ENCODE results near the gene DDX24. TPM values are rescaled to one million over a fixed set of nuclear protein-coding genes. Genes with fewer than 3 reads are reported as not detected.

DDX24 gene
- total RNA-seq, 2 donors from 2014 or later: 478 to 531 TPM

DNA sequence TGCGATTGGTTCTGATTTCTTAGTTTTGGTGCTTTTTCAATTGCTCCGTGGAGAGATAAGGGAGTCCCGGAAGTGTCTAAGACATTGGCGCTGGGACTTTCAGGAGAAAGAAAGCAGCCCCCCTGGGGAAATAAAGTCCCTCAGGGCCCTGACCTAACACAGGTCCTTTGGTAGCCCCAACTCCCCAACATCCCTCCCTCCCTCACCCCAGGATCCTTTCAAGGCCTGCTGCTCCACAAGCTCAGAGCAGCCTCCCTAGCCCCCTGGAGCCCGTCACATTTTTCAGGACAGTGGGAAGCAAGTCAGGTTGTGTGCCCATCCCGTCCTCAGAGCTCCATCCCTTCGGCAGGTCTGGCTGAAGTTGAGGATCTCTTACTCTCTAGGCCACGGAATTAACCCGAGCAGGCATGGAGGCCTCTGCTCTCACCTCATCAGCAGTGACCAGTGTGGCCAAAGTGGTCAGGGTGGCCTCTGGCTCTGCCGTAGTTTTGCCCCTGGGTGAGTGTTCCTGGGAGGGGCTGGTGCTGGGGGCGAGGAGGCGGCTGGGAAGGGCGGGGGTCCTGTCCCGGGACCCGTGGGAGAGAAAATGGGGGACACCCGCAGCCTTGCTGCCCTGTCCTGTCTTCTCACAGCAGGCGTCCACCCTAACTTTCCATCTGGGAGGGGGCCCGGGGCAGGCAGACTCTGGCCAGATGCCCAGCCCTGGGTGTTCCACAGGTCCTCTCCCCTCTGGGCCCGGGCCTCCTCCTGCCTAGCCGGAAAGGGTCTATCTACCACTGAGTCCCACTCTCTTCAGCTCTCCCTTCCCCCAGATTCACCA is 30.5 kb upstream of the DDX24 start:
- H3K27ac Mint-ChIP-seq: no peak overlapping the region
- no peak for ATAC-seq
- no peak overlapping the region for H3K4me3 Mint-ChIP-seq
- DNase-seq: no peak
- peaks cover 38% of the 10 kb centered on the region for H3K27me3 Mint-ChIP-seq
- no peaks in the 10 kb centered on the region for H3K36me3 Mint-ChIP-seq (ENCODE audit: low read depth)
- H3K4me1 Mint-ChIP-seq: peaks cover 7% of the 10 kb centered on the region
- H3K9me3 ChIP-seq (ENCODE audit: control insufficient read depth, low read length, poor library complexity, severe bottlenecking): no peaks in the 10 kb centered on the region

DNA sequence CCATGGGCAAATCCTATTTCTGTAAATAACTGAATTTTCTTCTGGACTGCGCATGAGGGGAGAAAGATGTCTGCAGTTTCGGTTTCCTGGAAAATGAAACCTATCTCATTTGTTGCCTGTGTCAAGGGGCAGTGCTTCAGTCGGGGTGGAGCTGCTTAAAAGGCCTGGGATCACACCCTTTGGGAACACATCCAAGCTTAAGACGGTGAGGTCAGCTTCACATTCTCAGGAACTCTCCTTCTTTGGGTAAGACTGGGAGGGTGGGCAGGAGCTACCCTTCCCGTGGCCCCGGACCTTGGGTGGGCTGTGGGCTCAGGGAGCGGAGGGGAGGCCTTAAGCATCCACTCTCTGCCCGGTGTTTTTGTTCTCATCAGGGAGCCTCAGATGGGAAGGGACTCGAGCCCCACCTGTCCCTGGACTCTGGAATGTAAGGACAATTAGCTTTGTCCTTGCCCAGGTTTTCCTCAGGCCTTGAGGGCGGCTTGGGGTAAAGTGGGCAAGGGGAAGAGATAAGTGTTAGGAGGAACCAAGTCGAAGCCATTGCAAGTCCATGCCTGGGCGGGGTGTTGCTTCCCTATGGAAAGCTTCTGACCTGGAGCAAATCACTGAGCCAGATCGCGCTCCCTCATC is 29.7 kb upstream of the DDX24 start, which contains the start of gene IFI27:
TSS of gene IFI27 (plus strand) at position 185 of the 630 bp plus-strand sequence.
- peaks cover 7% of the 10 kb centered on the region for H3K4me1 Mint-ChIP-seq
- no peaks in the 10 kb centered on the region for H3K36me3 Mint-ChIP-seq (ENCODE audit: low read depth)
- H3K27ac Mint-ChIP-seq: no peak within 1 kb of the TSS
- no peaks in the 10 kb centered on the region for H3K9me3 ChIP-seq (ENCODE audit: control insufficient read depth, low read length, poor library complexity, severe bottlenecking)
- H3K27me3 Mint-ChIP-seq: peaks cover 30% of the 10 kb centered on the region
- H3K4me3 Mint-ChIP-seq: no peak within 1 kb of the TSS
- ATAC-seq (no peak), DNase-seq (no peak)

DNA sequence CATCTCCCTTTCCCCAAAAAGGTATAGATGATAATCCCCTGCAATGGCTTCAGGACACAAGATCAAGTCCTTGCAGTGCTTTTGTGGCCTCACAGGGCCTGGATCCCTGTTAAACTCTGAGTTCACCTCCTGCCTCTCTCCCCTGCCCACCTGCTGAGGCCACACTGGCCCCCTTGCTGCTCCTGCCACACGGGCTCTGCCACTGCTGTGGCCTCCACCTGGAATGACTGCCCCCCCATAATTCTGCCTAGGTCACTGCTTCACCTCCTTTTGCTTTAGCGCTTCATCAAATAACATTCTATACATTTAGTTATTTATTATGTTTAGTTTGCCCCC is 28.9 kb upstream of the DDX24 start:
- no peaks in the 10 kb centered on the region for H3K9me3 ChIP-seq (ENCODE audit: control insufficient read depth, low read length, poor library complexity, severe bottlenecking)
- Mint-ChIP-seq H3K36me3 (ENCODE audit: low read depth) (no peaks in the 10 kb centered on the region), H3K27ac (no peak overlapping the region), H3K4me1 (peaks cover 5% of the 10 kb centered on the region), H3K27me3 (peaks cover 22% of the 10 kb centered on the region), H3K4me3 (no peak overlapping the region)
- ATAC-seq (no peak), DNase-seq (no peak)

DNA sequence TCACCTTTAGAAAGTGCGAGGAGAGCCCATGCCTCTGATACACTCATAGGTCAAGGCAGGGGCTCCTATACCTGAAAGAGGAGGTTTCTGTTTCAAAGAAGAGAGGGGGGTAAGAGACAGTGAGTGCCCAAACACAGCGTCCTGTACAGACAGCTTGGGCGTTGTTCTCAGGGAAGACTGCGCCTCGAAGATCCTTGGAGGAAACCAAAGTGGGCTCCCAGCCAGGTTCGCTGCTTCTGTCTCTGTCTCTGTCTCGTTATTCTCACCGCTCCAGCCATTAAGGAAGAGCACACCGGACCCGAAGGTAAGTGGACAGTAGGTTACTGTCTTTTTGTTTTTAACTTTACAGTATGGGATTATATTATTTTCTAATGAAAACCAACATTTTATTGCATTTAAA is 23.7 kb upstream of the DDX24 start:
- ATAC-seq (no peak), DNase-seq (no peak)
- no peaks in the 10 kb centered on the region for H3K36me3 Mint-ChIP-seq (ENCODE audit: low read depth)
- H3K9me3 ChIP-seq (ENCODE audit: control insufficient read depth, low read length, poor library complexity, severe bottlenecking): no peaks in the 10 kb centered on the region
- H3K4me1 Mint-ChIP-seq: peaks cover 2% of the 10 kb centered on the region
- H3K4me3 Mint-ChIP-seq: no peak overlapping the region
- no peaks in the 10 kb centered on the region for H3K27me3 Mint-ChIP-seq
- H3K27ac Mint-ChIP-seq: no peak overlapping the region

DNA sequence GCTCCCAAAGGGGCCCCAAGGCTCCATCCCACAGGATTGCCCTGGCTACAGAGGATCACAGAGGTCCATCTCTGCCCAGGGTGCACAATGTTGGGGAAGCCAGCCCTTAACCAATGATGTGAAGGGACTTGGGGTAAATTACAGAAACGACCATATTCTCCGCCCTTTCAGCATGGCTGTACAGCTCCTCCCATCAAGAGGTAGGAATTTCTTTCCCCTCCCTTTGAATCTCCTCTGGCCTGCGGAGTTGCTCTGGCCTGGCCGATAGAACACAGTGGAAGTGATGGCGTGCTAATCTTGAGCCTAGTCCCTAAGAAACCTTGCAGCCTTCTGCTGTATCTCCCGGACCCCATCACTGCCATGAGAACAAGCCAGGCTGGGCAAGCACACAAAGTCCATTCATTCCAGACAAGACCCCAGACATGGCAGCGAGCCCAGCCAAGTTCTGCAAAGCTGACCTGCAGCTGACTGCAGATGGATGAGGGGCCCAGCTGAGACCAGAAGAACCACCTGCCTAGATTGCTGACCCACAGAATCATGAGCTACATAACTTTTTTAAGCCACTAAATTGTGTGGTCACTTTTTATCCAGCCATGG is 22.6 kb upstream of the DDX24 start:
- Mint-ChIP-seq H3K4me3 (no peak overlapping the region), H3K36me3 (ENCODE audit: low read depth) (no peaks in the 10 kb centered on the region), H3K4me1 (peaks cover 2% of the 10 kb centered on the region), H3K27ac (no peak overlapping the region), H3K27me3 (no peaks in the 10 kb centered on the region)
- DNase-seq (no peak), ATAC-seq (no peak)
- H3K9me3 ChIP-seq (ENCODE audit: control insufficient read depth, low read length, poor library complexity, severe bottlenecking): no peaks in the 10 kb centered on the region

DNA sequence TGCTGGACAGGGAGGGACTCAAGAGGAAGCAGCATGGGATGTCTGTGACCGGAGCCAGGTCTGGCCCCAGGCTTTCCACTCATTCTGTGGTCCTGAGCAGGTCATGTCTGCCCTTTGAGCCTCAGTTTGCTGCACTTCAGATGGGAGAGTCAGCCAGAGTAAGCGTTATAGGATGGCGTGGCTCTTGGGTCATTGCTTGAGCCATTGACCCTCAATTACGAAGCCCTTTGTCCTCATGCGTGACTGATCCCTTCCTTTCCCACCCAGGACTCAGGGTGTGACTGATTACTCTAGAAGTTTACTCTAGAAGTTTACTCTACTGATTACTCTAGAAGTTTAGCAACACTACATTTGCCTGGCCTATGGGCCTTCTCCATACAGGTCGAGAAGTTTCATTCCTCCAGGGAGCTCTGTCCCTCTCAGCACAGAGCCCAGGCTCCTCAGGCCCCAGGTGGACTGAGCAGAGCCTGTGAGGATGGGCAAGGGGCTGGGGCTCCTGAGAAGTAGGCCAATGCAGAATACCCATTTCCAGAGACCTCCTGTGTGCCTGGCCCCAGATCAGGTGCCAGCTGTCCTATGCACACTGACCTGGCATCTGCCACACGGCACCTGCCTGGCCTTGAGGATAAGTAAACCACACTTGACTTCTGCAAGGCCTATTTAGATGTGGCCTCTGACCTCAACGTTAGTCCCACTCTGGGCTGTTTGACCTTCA is 21.9 kb upstream of the DDX24 start:
- no peak overlapping the region for H3K4me3 Mint-ChIP-seq
- no peaks in the 10 kb centered on the region for H3K4me1 Mint-ChIP-seq
- H3K27ac Mint-ChIP-seq: no peak overlapping the region

DNA sequence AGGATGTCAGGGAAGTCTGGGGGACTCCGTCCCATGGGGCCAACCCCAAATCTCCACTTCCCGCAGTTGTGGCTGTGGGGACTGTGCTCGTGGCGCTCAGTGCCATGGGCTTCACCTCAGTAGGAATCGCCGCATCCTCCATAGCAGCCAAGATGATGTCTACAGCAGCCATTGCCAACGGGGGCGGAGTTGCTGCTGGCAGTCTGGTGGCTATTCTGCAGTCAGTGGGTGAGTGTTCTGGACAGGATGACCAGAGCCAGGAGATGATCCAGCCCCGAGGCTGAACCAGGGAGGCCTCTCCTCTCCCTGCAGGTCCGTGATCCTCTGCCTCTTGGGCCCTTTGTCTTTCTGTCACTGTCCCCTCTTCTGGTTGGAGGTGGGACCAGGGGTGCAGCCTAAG is 20.7 kb upstream of the DDX24 start:
- Mint-ChIP-seq H3K27ac (no peak overlapping the region), H3K4me1 (no peaks in the 10 kb centered on the region), H3K4me3 (no peak overlapping the region), H3K36me3 (ENCODE audit: low read depth) (no peaks in the 10 kb centered on the region), H3K27me3 (no peaks in the 10 kb centered on the region)
- H3K9me3 ChIP-seq (ENCODE audit: control insufficient read depth, low read length, poor library complexity, severe bottlenecking): no peaks in the 10 kb centered on the region
- no peak for DNase-seq
- no peak for ATAC-seq

More for the DNA sequence above, 21.9 kb upstream of the DDX24 start:
- no peak for ATAC-seq
- Mint-ChIP-seq H3K36me3 (ENCODE audit: low read depth) (no peaks in the 10 kb centered on the region), H3K27me3 (no peaks in the 10 kb centered on the region)
- H3K9me3 ChIP-seq (ENCODE audit: control insufficient read depth, low read length, poor library complexity, severe bottlenecking): no peaks in the 10 kb centered on the region
- no peak for DNase-seq

DNA sequence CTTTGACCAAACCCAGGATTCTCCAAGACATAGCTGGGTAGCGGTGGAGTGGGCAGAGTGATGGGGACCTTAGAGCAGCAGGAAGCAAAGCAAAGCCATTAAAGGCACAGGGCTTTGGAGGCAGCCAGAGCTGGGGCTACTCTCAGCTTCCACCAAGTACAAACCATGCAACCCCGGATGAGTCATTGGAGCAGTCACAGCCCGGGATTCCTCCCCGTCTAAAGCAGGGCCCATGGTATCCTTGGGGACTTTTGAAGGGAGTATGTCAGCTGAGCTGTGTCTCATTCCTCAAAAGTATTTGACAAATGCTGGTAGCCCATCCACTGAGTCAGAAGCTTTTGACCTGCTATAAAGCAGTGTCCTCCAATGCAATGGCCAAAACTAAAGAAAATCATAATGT is 19.8 kb upstream of the DDX24 start:
- H3K27me3 Mint-ChIP-seq: no peaks in the 10 kb centered on the region
- H3K9me3 ChIP-seq (ENCODE audit: control insufficient read depth, low read length, poor library complexity, severe bottlenecking): no peaks in the 10 kb centered on the region
- no peak for ATAC-seq
- no peak overlapping the region for H3K4me3 Mint-ChIP-seq
- no peak overlapping the region for H3K27ac Mint-ChIP-seq
- no peaks in the 10 kb centered on the region for H3K4me1 Mint-ChIP-seq
- no peaks in the 10 kb centered on the region for H3K36me3 Mint-ChIP-seq (ENCODE audit: low read depth)
- DNase-seq: no peak

DNA sequence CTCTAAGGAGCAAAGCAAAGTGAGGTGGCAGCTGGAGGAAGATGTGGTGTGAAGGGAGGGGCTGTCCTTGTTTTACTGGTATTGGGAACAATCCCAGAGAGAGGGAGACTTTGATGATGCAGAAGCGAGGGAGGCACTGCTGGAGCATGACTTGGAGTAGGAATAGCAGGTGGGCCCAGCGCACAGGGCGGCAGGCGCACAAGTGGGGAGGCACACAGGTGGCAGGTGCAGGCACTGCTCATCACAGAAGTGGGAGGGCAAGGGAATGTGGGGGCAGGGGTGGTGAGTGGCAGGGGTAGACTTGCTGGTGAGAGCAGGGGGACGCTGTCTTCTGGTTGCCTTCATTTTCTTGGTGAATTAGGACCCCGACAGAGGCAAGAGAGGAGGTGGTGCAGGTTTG is 18.0 kb upstream of the DDX24 start:
- no peak for DNase-seq
- H3K4me3 Mint-ChIP-seq: no peak overlapping the region
- H3K27ac Mint-ChIP-seq: no peak overlapping the region
- H3K27me3 Mint-ChIP-seq: no peaks in the 10 kb centered on the region
- no peak for ATAC-seq
- no peaks in the 10 kb centered on the region for H3K9me3 ChIP-seq (ENCODE audit: control insufficient read depth, low read length, poor library complexity, severe bottlenecking)
- no peaks in the 10 kb centered on the region for H3K4me1 Mint-ChIP-seq
- H3K36me3 Mint-ChIP-seq (ENCODE audit: low read depth): no peaks in the 10 kb centered on the region

DNA sequence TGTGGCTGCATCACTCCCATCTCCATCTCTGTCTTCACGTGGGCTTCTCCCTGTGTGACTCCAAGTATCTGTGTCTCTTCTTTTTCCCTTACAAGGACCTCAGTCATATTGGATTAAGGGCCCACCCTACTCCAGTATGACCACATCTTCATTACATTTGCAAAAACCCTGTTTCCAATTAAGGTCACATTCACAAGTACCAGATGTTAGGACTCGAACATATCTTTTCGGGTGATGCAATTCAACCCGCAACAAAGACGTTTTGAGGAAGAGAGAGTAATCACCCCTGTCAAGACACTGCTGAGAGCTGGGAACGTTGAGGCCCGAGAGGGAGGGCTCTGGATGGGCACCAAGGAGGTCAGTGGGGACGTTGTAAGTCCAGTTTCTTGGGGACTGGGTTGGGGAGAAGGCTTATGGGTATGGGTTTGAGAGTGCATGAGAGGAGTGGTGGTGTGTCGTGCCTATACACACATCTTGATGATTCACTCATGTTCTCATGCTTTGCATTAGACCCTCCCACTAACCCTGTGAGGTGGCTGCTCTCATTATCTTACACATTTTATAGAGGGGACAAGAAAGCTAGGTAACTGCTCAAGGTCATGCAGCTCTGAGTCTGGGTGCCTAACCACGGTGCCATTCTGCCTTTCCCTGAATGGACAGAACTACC is 17.5 kb upstream of the DDX24 start:
- H3K27ac Mint-ChIP-seq: peak overlapping the region; percentile 68
- H3K9me3 ChIP-seq (ENCODE audit: control insufficient read depth, low read length, poor library complexity, severe bottlenecking): no peaks in the 10 kb centered on the region
- no peak for ATAC-seq
- no peak overlapping the region for H3K4me3 Mint-ChIP-seq
- no peaks in the 10 kb centered on the region for H3K27me3 Mint-ChIP-seq
- no peaks in the 10 kb centered on the region for H3K36me3 Mint-ChIP-seq (ENCODE audit: low read depth)
- no peak for DNase-seq
- no peaks in the 10 kb centered on the region for H3K4me1 Mint-ChIP-seq

DNA sequence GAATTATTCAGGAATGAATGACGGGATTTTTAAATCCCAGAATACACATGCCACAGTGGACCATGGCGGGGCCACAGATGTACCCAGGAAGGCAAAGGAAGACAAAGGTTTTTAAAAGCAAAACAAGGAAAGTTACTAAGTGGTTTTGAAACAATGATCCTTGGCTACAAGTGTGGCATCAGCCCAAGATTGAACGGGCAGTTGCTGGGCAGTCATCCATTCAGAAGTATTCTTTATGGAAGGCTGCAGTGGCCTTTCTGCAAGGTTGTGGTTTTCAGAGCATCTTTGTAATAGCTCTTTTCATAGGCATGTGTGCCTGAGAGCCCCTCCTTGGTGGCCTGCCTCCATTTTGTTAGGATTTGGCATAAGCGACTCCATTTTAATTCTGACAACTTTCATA is 16.1 kb upstream of the DDX24 start:
- Mint-ChIP-seq H3K4me1 (no peaks in the 10 kb centered on the region), H3K27ac (no peak overlapping the region), H3K4me3 (no peak overlapping the region), H3K36me3 (ENCODE audit: low read depth) (no peaks in the 10 kb centered on the region), H3K27me3 (no peaks in the 10 kb centered on the region)
- ATAC-seq: no peak
- H3K9me3 ChIP-seq (ENCODE audit: control insufficient read depth, low read length, poor library complexity, severe bottlenecking): no peaks in the 10 kb centered on the region
- DNase-seq: no peak

DNA sequence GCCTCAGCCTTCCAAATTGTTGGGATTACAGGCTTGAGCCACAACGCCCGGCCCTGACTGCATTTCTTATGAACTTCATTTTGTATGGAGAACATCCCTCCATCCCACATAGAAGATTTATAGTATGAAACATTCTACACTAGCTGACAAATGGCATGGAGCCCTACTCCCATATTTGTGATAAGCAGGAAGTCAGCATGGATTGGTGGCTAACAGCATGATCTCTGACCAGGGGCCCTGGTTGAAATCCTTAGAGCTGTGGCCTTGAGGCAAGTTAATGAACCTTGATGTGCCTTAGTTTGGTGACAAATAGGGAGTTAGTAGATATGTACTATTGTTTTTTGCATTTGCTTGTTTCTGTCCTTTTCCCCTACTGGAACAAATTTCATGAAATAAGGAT is 12.4 kb upstream of the DDX24 start:
- H3K9me3 ChIP-seq (ENCODE audit: control insufficient read depth, low read length, poor library complexity, severe bottlenecking): no peaks in the 10 kb centered on the region
- ATAC-seq (no peak), DNase-seq (no peak)
- H3K27me3 Mint-ChIP-seq: no peaks in the 10 kb centered on the region
- H3K27ac Mint-ChIP-seq: no peak overlapping the region
- H3K4me1 Mint-ChIP-seq: no peaks in the 10 kb centered on the region
- H3K4me3 Mint-ChIP-seq: no peak overlapping the region
- H3K36me3 Mint-ChIP-seq (ENCODE audit: low read depth): no peaks in the 10 kb centered on the region

DNA sequence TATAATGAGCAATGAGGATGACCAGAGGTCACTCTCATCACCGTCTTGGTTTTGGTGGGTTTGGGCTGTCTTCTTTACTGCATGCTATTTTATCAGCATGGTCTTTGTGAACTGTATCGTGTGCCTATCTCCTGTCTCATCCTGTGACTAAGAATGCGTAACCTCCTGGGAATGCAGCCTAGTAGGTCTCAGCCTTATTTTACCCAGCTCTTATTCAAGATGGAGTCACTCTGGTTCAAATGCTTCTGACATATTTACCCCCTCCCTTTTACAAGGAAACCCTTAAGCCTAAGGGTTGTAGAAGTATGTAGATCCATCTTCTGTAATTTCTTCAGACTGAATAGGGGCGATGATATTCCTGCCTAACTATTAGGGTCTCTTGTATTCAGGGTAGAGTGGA is 8.5 kb upstream of the DDX24 start:
- DNase-seq (no peak), ATAC-seq (no peak)
- Mint-ChIP-seq H3K36me3 (ENCODE audit: low read depth) (no peaks in the 10 kb centered on the region), H3K27ac (no peak overlapping the region), H3K4me3 (no peak overlapping the region), H3K27me3 (no peaks in the 10 kb centered on the region), H3K4me1 (no peaks in the 10 kb centered on the region)
- H3K9me3 ChIP-seq (ENCODE audit: control insufficient read depth, low read length, poor library complexity, severe bottlenecking): no peaks in the 10 kb centered on the region
